SK-N-SH (cell line): ENCODE measurements around the gene CLVS2.

Source experiments
- CTCF ChIP-seq: fragments of 200-600 bp; sonication (generic); IDR thresholded peaks from 2 replicates; pipeline ENCODE4 v1.6.1; 2017; ENCODE audit warnings: antibody characterized with exemption, mild to moderate bottlenecking, moderate library complexity
- ELF1 ChIP-seq: IDR thresholded peaks from 2 replicates; pipeline ENCODE4 v1.4.0; 2012
- FOXM1 ChIP-seq: IDR thresholded peaks from 2 replicates; pipeline ENCODE4 v1.4.0; 2012; ENCODE audit warnings: low read depth, mild to moderate bottlenecking
- MAX ChIP-seq: IDR thresholded peaks from 2 replicates; pipeline ENCODE4 v1.4.0; 2012; ENCODE audit warnings: low read depth
- MXI1 ChIP-seq: IDR thresholded peaks from 2 replicates; pipeline ENCODE4 v1.6.1; 2012; ENCODE audit warnings: mild to moderate bottlenecking, low read depth, low read length, improper control_type of control experiment
- SIN3A ChIP-seq: IDR thresholded peaks from 2 replicates; pipeline ENCODE4 v1.6.1; 2012; ENCODE audit warnings: low read depth, mild to moderate bottlenecking, low read length, moderate library complexity, borderline replicate concordance
- TCF12 ChIP-seq: IDR thresholded peaks from 2 replicates; pipeline ENCODE4 v1.4.0; 2012

GRCh38 chr6:122997541-122998150 is 1.6 kb downstream of the CLVS2 start:
- no peak for TF ChIP-seq ELF1
- TF ChIP-seq MAX = no peak
- no peak for TF ChIP-seq MXI1
- no peak for TF ChIP-seq CTCF
- no peak for TF ChIP-seq FOXM1
- TF ChIP-seq TCF12 = no peak
- TF ChIP-seq SIN3A = no peak
